Endothelial cell of umbilical vein (primary cell): ENCODE data around the gene POU2F3. TPM values are rescaled to one million over a fixed set of nuclear protein-coding genes. Genes with fewer than 3 reads are reported as not detected.

Source experiments
- BruUV-seq: library from RNA; stranded (reverse); fragments of 400-500 nt; replicated peaks from 2 replicates; lab custom pipeline; 2021; lab: Mats Ljungman, UMichigan
- CTCF ChIA-PET: fragments of 300-600, 350-600 bp; sonication (Branson Sonifier 250); formaldehyde crosslinking; loops from one replicate; lab custom pipeline; 2021; ENCODE audit warnings: antibody characterized with exemption, inconsistent platforms; lab: Charles Lee
- POLR2A ChIA-PET: fragments of 300-600, 350-600 bp; sonication (Branson Sonifier 250); formaldehyde crosslinking; loops from one replicate; lab custom pipeline; 2021; ENCODE audit warnings: antibody characterized with exemption, inconsistent platforms; lab: Charles Lee
- DNase-seq: peaks from one replicate; pipeline ENCODE4 v3.0.0-alpha.2; 2011; ENCODE audit warnings: low read depth, low spot score
- FAIRE-seq: peaks from 2 replicates; lab custom pipeline; 2011; peaks lifted over from hg19 to GRCh38; lab: Jason Lieb, UNC
- H2AFZ ChIP-seq: 2 replicates; pipeline ENCODE4 v1.6.0; 2012; ENCODE audit warnings: low read depth, low read length, control low read depth, inconsistent platforms
- H3K27ac ChIP-seq: 2 replicates; pipeline ENCODE4 v1.5.1; 2011; ENCODE audit warnings: low read depth, mild to moderate bottlenecking, control low read depth, low read length, moderate library complexity; ENCODE audit not compliant: insufficient read depth
- H3K27me3 ChIP-seq, 2 experiments: 2 replicates each; pipeline versions ENCODE4 v1.6.0 to v1.6.1; 2011; ENCODE audit warnings: low read length in 2 of 2, mixed read lengths in 1 of 2; ENCODE audit not compliant: control insufficient read depth in 2 of 2, insufficient read depth in 2 of 2
- H3K36me3 ChIP-seq, 2 experiments: 2 replicates in 1 of 2; 3 replicates in 1 of 2; pipeline ENCODE4 v1.5.1; 2011; ENCODE audit warnings: low read length in 2 of 2, mild to moderate bottlenecking in 1 of 2, moderate library complexity in 1 of 2; ENCODE audit not compliant: control insufficient read depth in 2 of 2, insufficient read depth in 2 of 2; ENCODE audit errors: extremely low read depth in 1 of 2
- H3K4me1 ChIP-seq: 3 replicates; pipeline ENCODE4 v1.5.1; 2011; ENCODE audit warnings: mild to moderate bottlenecking, low read length; ENCODE audit not compliant: control insufficient read depth, insufficient read depth; ENCODE audit errors: extremely low read depth
- H3K4me2 ChIP-seq: 2 replicates; pipeline ENCODE4 v1.6.1; 2011; ENCODE audit warnings: low read length, control low read depth, mixed read lengths; ENCODE audit not compliant: insufficient read depth
- H3K4me3 ChIP-seq, 3 experiments: fragments of 200-600 bp in 1 of 3; sonication (generic), shearing (Covaris generic) in 1 of 3; replicated peaks in 1 of 3; 2 replicates each; pipeline ENCODE4 v1.5.1; 2011 to 2016; ENCODE audit warnings: control low read depth in 3 of 3, low read length in 3 of 3, mild to moderate bottlenecking in 2 of 3, inconsistent platforms in 1 of 3, low read depth in 1 of 3, moderate library complexity in 1 of 3; ENCODE audit not compliant: insufficient read depth in 1 of 3
- H3K79me2 ChIP-seq: 2 replicates; pipeline ENCODE4 v1.6.0; 2012; ENCODE audit warnings: low read length, inconsistent platforms; ENCODE audit not compliant: control insufficient read depth, insufficient read depth
- H3K9ac ChIP-seq: replicated peaks from 2 replicates; pipeline ENCODE3; 2011; ENCODE audit warnings: low read length, control low read depth; ENCODE audit not compliant: insufficient read depth; ENCODE audit errors: extremely low read depth
- H3K9me1 ChIP-seq: replicated peaks from 3 replicates; pipeline ENCODE4 v1.6.0; 2011; ENCODE audit warnings: mild to moderate bottlenecking, low read length; ENCODE audit not compliant: control insufficient read depth, insufficient read depth; ENCODE audit errors: extremely low read depth
- H3K9me3 ChIP-seq: replicated peaks from 2 replicates; pipeline ENCODE4 v1.5.1; 2012; ENCODE audit warnings: low read length, inconsistent platforms; ENCODE audit not compliant: control insufficient read depth, insufficient read depth
- H4K20me1 ChIP-seq: replicated peaks from 2 replicates; pipeline ENCODE3; 2011; ENCODE audit warnings: mild to moderate bottlenecking, low read length; ENCODE audit not compliant: control insufficient read depth, insufficient read depth; ENCODE audit errors: extremely low read depth
- CTCF ChIP-seq, 2 donors: IDR thresholded peaks; 1 replicate in 1 of 2; 2 replicates in 1 of 2; pipeline ENCODE4 v1.5.1; 2011; ENCODE audit warnings: low read length in 2 of 2, mild to moderate bottlenecking in 2 of 2, moderate library complexity in 2 of 2, control low read depth in 1 of 2, inconsistent platforms in 1 of 2, low read depth in 1 of 2; ENCODE audit not compliant: insufficient read depth in 1 of 2; ENCODE audit errors: extremely low read depth in 1 of 2
- EZH2 ChIP-seq: IDR thresholded peaks from 2 replicates; pipeline ENCODE4 v1.6.1; 2012; ENCODE audit warnings: borderline replicate concordance, low read depth, mild to moderate bottlenecking, moderate library complexity, low read length, inconsistent platforms; ENCODE audit not compliant: severe bottlenecking
- FOS ChIP-seq: IDR thresholded peaks from 2 replicates; pipeline ENCODE4 v1.6.1; 2011; ENCODE audit warnings: mild to moderate bottlenecking, low read length, moderate library complexity, borderline replicate concordance; ENCODE audit not compliant: insufficient read depth
- GATA2 ChIP-seq: IDR thresholded peaks from 2 replicates; pipeline ENCODE4 v1.7.0; 2011; ENCODE audit warnings: low read depth, mild to moderate bottlenecking, moderate library complexity, mixed read lengths, low read length; ENCODE audit not compliant: insufficient read length, insufficient read depth
- MAX ChIP-seq: IDR thresholded peaks from 2 replicates; pipeline ENCODE4 v1.6.1; 2011; ENCODE audit not compliant: insufficient read depth, insufficient read length
- MYC ChIP-seq: IDR thresholded peaks from one replicate; pipeline ENCODE4 v1.6.1; 2011; ENCODE audit warnings: mild to moderate bottlenecking, low read depth, low read length
- POLR2A ChIP-seq: IDR thresholded peaks from 2 replicates; pipeline ENCODE4 v1.6.1; 2012; ENCODE audit warnings: low read depth, mild to moderate bottlenecking, control low read depth, low read length
- POLR2AphosphoS5 ChIP-seq: IDR thresholded peaks from 2 replicates; pipeline ENCODE4 v1.6.1; 2012; ENCODE audit warnings: low read depth, mild to moderate bottlenecking, control low read depth, low read length, moderate library complexity; ENCODE audit not compliant: insufficient read depth
- dilution Hi-C: fragments of 300-500 bp; cut with MboI; formaldehyde crosslinking; loops from one replicate; pipeline ENCODE4 v1.15.0; 2019; ENCODE audit warnings: low sequenced_read_pairs; ENCODE audit not compliant: extremely low pct_ligation_motif_present
- intact Hi-C: fragments of 100-400 bp; cut with micrococcal nuclease; formaldehyde crosslinking; loops from one replicate; pipeline ENCODE4 v1.10.0; 2022
- polyA plus RNA-seq, 4 experiments: library from polyadenylated mRNA; depleted of rRNA in 3 of 4; stranded (reverse) in 3 of 4; unstranded in 1 of 4; fragments of >200 nt; gene quantifications; 2 replicates each; pipeline versions ENCODE4 v1.2.1 to v1.2.3, GENCODE V29; 2011 to 2012; ENCODE audit warnings: missing spikeins in 1 of 4
- total RNA-seq: library from RNA; stranded (reverse); gene quantifications from 2 replicates; pipeline ENCODE4 v1.2.3, GENCODE V29; 2021

POU2F3 gene
- total and polyA plus RNA-seq, 2 donors (not counting 3 experiments of a cell fraction or from before 2014, with no cell fraction given) = 0.06 TPM; not detected in 1

- H3K9ac ChIP-seq = no peak overlapping the region
- FAIRE-seq = no peak
- H2AFZ ChIP-seq = no peak overlapping the region
- no peaks in the 10 kb centered on the region for H3K9me1 ChIP-seq
- ChIA-PET CTCF (interaction anchor here (0.7 kb wide), 1 partner anchor 37 kb away, joined by 3 read pairs; no protein-coding TSS in a partner anchor), POLR2A (no interaction called here)
- no peaks in the 10 kb centered on the region for H4K20me1 ChIP-seq
- dilution Hi-C loops (no loop called here), intact Hi-C loops (no loop called here)
- H3K9me3 ChIP-seq = no peaks in the 10 kb centered on the region
- no TSS peak for BruUV-seq
- no peaks in the 10 kb centered on the region for H3K79me2 ChIP-seq
- no peaks in the 10 kb centered on the region for H3K4me1 ChIP-seq
- peaks cover 16 to 18% of the 10 kb centered on the region in 2 experiments for H3K27me3 ChIP-seq
- no peak overlapping the region for H3K27ac ChIP-seq
- no peaks in the 10 kb centered on the region for H3K36me3 ChIP-seq
- no peak overlapping the region for H3K4me2 ChIP-seq
- no peak overlapping the region for H3K4me3 ChIP-seq
- no peak for DNase-seq
- TF ChIP-seq MYC (no peak), FOS (no peak), POLR2AphosphoS5 (no peak), EZH2 (no peak), GATA2 (no peak), CTCF (IDR thresholded peaks at IDR 0.05; ENCODE audit: extremely low read depth in 1 of 2, insufficient read depth in 1 of 2, low read depth in 1 of 2, low read length in 2 of 2) (no peak), POLR2A (no peak), MAX (no peak)
Observed at GRCh38 chr11:120259988-120260565, 20.1 kb downstream of the POU2F3 start.
